Measurements from ENCODE around the gene MRPL49.
"Not testable (repeated sequence)": the region's sequence is repeated elsewhere in the genome, so short reads cannot be mapped to it uniquely, and the experiment has no call there.

The MRPL49 gene

GRCh38 chr11:65134952-65135632 lies 13.0 kb downstream of the MRPL49 start:
- peak; percentile 89 to 94 for DNase-seq

GRCh38 chr11:65135633-65136145 lies 13.6 kb downstream of the MRPL49 start:
- DNase-seq: no peak

GRCh38 chr11:65136515-65137096 lies 14.5 kb downstream of the MRPL49 start:
- no peak for DNase-seq

- DNase-seq: no peak
These were observed 19.9 kb downstream of the MRPL49 start for GRCh38 chr11:65141896-65142494.

GRCh38 chr11:65147352-65148075 lies 25.4 kb downstream of the MRPL49 start:
- DNase-seq: no peak

GRCh38 chr11:65148657-65149056 lies 26.5 kb downstream of the MRPL49 start:
- no peak for DNase-seq

GRCh38 chr11:65150131-65150508 lies 28.0 kb downstream of the MRPL49 start:
- DNase-seq: not testable (repeated sequence)

GRCh38 chr11:65150509-65151299 lies 28.6 kb downstream of the MRPL49 start:
- peak; percentile 15 to 72 for DNase-seq

- DNase-seq: no peak
These were observed 29.3 kb downstream of the MRPL49 start for GRCh38 chr11:65151331-65151899.

GRCh38 chr11:65152122-65152521 lies 30.0 kb downstream of the MRPL49 start:
- no peak for DNase-seq

GRCh38 chr11:65156256-65156655 lies 34.1 kb downstream of the MRPL49 start:
- no peak for DNase-seq

- no peak for DNase-seq
These were observed 34.8 kb downstream of the MRPL49 start for GRCh38 chr11:65156926-65157325.

- DNase-seq: no peak
These were observed 35.2 kb downstream of the MRPL49 start for GRCh38 chr11:65157336-65157735.

GRCh38 chr11:65159012-65159411 lies 36.9 kb downstream of the MRPL49 start:
- DNase-seq: no peak

- no peak for DNase-seq
These were observed 38.5 kb downstream of the MRPL49 start for GRCh38 chr11:65160643-65161042.

- DNase-seq: no peak
These were observed 41.6 kb downstream of the MRPL49 start for GRCh38 chr11:65163684-65164083.

GRCh38 chr11:65165410-65166317 lies 43.5 kb downstream of the MRPL49 start:
- DNase-seq: no peak

- DNase-seq: no peak
These were observed 44.8 kb downstream of the MRPL49 start for GRCh38 chr11:65166893-65167292.

- DNase-seq: no peak
These were observed 45.5 kb downstream of the MRPL49 start for GRCh38 chr11:65167656-65168055.

GRCh38 chr11:65169164-65169641 lies 47.1 kb downstream of the MRPL49 start:
- DNase-seq: no peak

GRCh38 chr11:65170058-65170534 lies 48.0 kb downstream of the MRPL49 start, which contains the start of gene SPDYC:
TSS of gene SPDYC (plus strand) at chr11:65170233. CDS start at chr11:65171358, 1,125 bp downstream.
- DNase-seq: no peak

Data from CD4-positive, alpha-beta T cell treated with Interferon alpha-2 for 1 hour (primary cell).